Effector memory CD4-positive, alpha-beta T cell (primary cell): ENCODE data around the gene FASLG.
"Not testable (repeated sequence)": the region's sequence is repeated elsewhere in the genome, so short reads cannot be mapped to it uniquely, and the experiment has no call there.

Experiments used
- DNase-seq, 3 donors: peaks; one replicate each; pipeline ENCODE4 v3.0.0-alpha.2; 2020
- H3K27ac ChIP-seq: 2 replicates; pipeline ENCODE4 v1.7.0; 2013; ENCODE audit warnings: mild to moderate bottlenecking, low read length, moderate library complexity; ENCODE audit not compliant: insufficient read depth, poor library complexity, severe bottlenecking
- H3K27me3 ChIP-seq: replicated peaks from 2 replicates; pipeline ENCODE4 v1.7.0; 2013; ENCODE audit warnings: mild to moderate bottlenecking, low read length; ENCODE audit not compliant: insufficient read depth, control insufficient read depth, poor library complexity, severe bottlenecking
- H3K36me3 ChIP-seq: 2 replicates; pipeline ENCODE4 v1.7.0; 2013; ENCODE audit warnings: mild to moderate bottlenecking, low read length, moderate library complexity; ENCODE audit not compliant: control insufficient read depth, insufficient read depth
- H3K4me1 ChIP-seq: 2 replicates; pipeline ENCODE4 v1.7.0; 2013; ENCODE audit warnings: low read length, mild to moderate bottlenecking; ENCODE audit not compliant: control insufficient read depth, insufficient read depth, poor library complexity, severe bottlenecking
- H3K4me3 ChIP-seq: 2 replicates; pipeline ENCODE4 v1.7.0; 2013; ENCODE audit warnings: low read length, low read depth, mild to moderate bottlenecking; ENCODE audit not compliant: insufficient read depth, poor library complexity, severe bottlenecking
- H3K9me3 ChIP-seq: 2 replicates; pipeline ENCODE4 v1.7.0; 2013; ENCODE audit warnings: mild to moderate bottlenecking, low read length, moderate library complexity; ENCODE audit not compliant: control insufficient read depth
- total RNA-seq, 3 donors: gene quantifications; one replicate each; lab custom pipeline; 2026; lab: John Stamatoyannopoulos, UW

Gene FASLG
- 1.7 to 5.1 (median 3.1) reads per million in 3 donors for total RNA-seq

DNA sequence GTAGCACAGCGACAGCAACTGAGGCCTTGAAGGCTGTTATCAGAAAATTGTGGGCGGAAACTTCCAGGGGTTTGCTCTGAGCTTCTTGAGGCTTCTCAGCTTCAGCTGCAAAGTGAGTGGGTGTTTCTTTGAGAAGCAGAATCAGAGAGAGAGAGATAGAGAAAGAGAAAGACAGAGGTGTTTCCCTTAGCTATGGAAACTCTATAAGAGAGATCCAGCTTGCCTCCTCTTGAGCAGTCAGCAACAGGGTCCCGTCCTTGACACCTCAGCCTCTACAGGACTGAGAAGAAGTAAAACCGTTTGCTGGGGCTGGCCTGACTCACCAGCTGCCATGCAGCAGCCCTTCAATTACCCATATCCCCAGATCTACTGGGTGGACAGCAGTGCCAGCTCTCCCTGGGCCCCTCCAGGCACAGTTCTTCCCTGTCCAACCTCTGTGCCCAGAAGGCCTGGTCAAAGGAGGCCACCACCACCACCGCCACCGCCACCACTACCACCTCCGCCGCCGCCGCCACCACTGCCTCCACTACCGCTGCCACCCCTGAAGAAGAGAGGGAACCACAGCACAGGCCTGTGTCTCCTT, at the start of gene FASLG:
Gene FASLG (plus strand): TSS at position 233 of the 583 bp plus-strand sequence. CDS start 99 bp downstream, at position 332.
- peak in 1 of 3 donors; percentile 13 for DNase-seq
- Histone ChIP-seq H3K9me3 (no peaks in the 10 kb centered on the region), H3K4me1 (peaks cover 43% of the 10 kb centered on the region), H3K4me3 (peak within 1 kb of the TSS; percentile 55), H3K27me3 (no peaks in the 10 kb centered on the region), H3K27ac (peak within 1 kb of the TSS; percentile 58), H3K36me3 (no peaks in the 10 kb centered on the region)

GRCh38 chr1:172609528-172609927, 49.4 kb upstream of the FASLG start:
- no peak for DNase-seq
- H3K36me3 ChIP-seq = peaks cover 14% of the 10 kb centered on the region
- no peak overlapping the region for H3K4me3 ChIP-seq
- H3K27me3 ChIP-seq = no peaks in the 10 kb centered on the region
- no peaks in the 10 kb centered on the region for H3K9me3 ChIP-seq
- no peak overlapping the region for H3K27ac ChIP-seq
- no peaks in the 10 kb centered on the region for H3K4me1 ChIP-seq

DNA sequence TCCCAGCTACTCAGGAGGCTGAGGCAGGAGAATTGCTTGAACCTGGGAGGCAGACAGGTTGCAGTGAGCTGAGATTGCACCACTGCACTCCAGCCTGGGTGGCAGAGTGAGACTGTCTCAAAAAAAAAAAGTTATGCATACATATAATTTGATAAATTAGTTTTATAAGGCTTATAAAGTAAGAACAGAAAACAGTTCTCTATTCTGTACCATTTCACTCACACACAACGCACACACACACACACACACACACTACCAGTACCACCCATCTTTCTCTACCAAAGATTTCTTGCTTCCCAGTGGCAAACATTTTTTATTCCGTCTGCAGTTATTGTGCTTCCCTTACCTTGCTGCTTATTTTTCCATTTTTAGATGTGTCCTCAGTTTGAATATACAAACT, 46.4 kb upstream of the FASLG start:
- no peaks in the 10 kb centered on the region for H3K4me1 ChIP-seq
- H3K27me3 ChIP-seq = no peaks in the 10 kb centered on the region
- peaks cover 3% of the 10 kb centered on the region for H3K9me3 ChIP-seq
- no peak overlapping the region for H3K4me3 ChIP-seq
- DNase-seq = no peak
- H3K27ac ChIP-seq = no peak overlapping the region
- H3K36me3 ChIP-seq = peaks cover 14% of the 10 kb centered on the region

DNA sequence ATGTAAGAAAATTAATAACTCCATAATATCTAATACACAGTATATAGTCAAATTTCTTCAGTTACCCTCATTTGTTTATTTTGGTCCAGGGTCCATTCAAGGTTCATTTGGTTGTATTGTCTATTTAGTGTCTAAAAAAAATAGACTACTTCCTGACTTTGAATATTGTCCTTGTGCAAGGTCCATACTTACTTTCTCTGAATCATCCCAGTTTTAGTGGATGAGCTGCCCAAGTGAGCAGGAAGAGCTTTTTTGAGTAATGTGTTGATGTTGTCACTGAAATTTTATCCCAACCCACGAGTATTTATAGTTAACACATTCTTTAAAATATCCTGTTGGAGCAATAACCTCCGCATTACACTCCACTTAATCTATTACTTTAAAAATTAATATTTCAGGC, 45.6 kb upstream of the FASLG start:
- peaks cover 14% of the 10 kb centered on the region for H3K36me3 ChIP-seq
- H3K9me3 ChIP-seq = peaks cover 3% of the 10 kb centered on the region
- no peaks in the 10 kb centered on the region for H3K4me1 ChIP-seq
- H3K27me3 ChIP-seq = no peaks in the 10 kb centered on the region
- H3K4me3 ChIP-seq = no peak overlapping the region
- H3K27ac ChIP-seq = no peak overlapping the region
- no peak for DNase-seq

- H3K4me3 ChIP-seq = no peak overlapping the region
- H3K36me3 ChIP-seq = no peaks in the 10 kb centered on the region
- no peaks in the 10 kb centered on the region for H3K4me1 ChIP-seq
- DNase-seq = no peak
- H3K9me3 ChIP-seq = peaks cover 3% of the 10 kb centered on the region
- H3K27ac ChIP-seq = no peak overlapping the region
- no peaks in the 10 kb centered on the region for H3K27me3 ChIP-seq
Measured at GRCh38 chr1:172616195-172616594, 42.7 kb upstream of the FASLG start.

DNA sequence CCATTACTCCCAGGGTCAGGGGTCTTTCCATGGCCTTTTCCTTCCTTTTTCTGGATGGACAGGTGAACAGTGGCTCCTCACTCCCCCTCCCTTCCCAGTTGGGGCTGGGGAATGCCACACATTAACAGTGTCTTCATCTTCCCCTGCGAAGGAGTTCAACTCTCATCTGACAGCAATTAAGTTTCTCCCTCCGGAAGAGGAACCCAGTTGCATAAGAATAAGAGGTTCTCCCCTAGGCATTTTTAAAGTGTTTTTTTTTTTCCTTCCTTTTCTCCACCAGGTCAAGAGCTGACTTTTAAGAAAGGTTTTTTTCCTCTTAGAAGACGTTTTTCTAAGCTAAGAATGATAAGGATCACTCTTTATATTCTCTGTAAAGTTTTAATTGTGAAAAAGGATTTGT, 42.3 kb upstream of the FASLG start:
- no peak overlapping the region for H3K4me3 ChIP-seq
- peaks cover 3% of the 10 kb centered on the region for H3K9me3 ChIP-seq
- H3K27me3 ChIP-seq = no peaks in the 10 kb centered on the region
- H3K4me1 ChIP-seq = no peaks in the 10 kb centered on the region
- no peak overlapping the region for H3K27ac ChIP-seq
- no peaks in the 10 kb centered on the region for H3K36me3 ChIP-seq
- DNase-seq = no peak

GRCh38 chr1:172620603-172621002, 38.3 kb upstream of the FASLG start:
- not testable (repeated sequence) for H3K27me3 ChIP-seq, H3K9me3 ChIP-seq, H3K4me3 ChIP-seq, H3K27ac ChIP-seq, DNase-seq, H3K4me1 ChIP-seq, H3K36me3 ChIP-seq

DNA sequence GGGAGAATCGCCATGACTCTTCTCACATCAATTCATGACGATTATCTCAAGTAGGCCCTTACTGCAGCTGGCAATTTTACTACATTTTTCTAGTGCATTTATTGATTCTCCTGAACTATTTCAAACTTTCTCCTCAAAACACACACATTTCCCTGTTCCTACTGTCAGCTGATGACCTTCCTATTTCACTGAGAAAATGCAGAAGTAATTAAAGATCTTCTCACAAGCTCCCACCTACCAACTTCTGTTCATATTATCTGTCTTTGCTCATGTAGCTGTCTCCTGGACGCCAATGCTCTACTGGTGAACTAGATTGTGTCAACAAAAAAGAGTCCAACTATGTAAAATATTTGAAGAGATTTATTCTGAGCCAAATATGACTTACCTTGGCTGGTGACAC, 36.4 kb upstream of the FASLG start:
- H3K9me3 ChIP-seq = no peaks in the 10 kb centered on the region
- H3K4me1 ChIP-seq = no peaks in the 10 kb centered on the region
- no peaks in the 10 kb centered on the region for H3K27me3 ChIP-seq
- no peak overlapping the region for H3K4me3 ChIP-seq
- no peaks in the 10 kb centered on the region for H3K36me3 ChIP-seq
- H3K27ac ChIP-seq = no peak overlapping the region
- DNase-seq = no peak

DNA sequence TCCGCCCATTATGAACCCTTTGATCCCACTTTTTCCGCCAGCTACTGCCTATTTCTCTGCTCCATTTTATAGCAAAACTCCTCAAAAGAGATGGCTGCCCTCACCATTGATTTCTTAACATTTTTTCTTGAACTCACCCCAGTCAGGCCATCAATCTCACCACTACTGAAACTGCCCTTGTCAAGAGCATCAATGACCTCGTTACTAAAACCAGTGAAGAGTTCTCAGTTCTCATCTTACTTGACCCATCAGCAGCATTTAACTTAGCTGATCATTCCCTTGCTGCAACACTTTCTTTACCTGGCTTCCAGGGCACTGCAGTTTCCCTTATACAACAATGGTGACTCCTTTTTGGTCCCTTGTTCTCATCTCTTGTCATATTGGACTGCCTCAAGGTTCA, 35.2 kb upstream of the FASLG start:
- Histone ChIP-seq H3K9me3 (no peaks in the 10 kb centered on the region), H3K27me3 (no peaks in the 10 kb centered on the region), H3K4me3 (no peak overlapping the region), H3K36me3 (no peaks in the 10 kb centered on the region), H3K27ac (no peak overlapping the region), H3K4me1 (peaks cover 5% of the 10 kb centered on the region)
- DNase-seq = no peak

GRCh38 chr1:172626845-172627244, 32.1 kb upstream of the FASLG start:
- no peak overlapping the region for H3K27ac ChIP-seq
- H3K27me3 ChIP-seq = no peaks in the 10 kb centered on the region
- peaks cover 5% of the 10 kb centered on the region for H3K4me1 ChIP-seq
- H3K9me3 ChIP-seq = no peaks in the 10 kb centered on the region
- DNase-seq = no peak
- no peak overlapping the region for H3K4me3 ChIP-seq
- no peaks in the 10 kb centered on the region for H3K36me3 ChIP-seq
